GM18511 (cell line): ENCODE results near the gene PRICKLE4.

Experiments used
- ATAC-seq: cut with Tn5 transposase; IDR thresholded peaks from one replicate; pipeline ENCODE4 v1.9.1; 2021; ENCODE audit warnings: mild to moderate bottlenecking, moderate library complexity; ENCODE audit not compliant: unreplicated experiment

The PRICKLE4 gene, protein sequence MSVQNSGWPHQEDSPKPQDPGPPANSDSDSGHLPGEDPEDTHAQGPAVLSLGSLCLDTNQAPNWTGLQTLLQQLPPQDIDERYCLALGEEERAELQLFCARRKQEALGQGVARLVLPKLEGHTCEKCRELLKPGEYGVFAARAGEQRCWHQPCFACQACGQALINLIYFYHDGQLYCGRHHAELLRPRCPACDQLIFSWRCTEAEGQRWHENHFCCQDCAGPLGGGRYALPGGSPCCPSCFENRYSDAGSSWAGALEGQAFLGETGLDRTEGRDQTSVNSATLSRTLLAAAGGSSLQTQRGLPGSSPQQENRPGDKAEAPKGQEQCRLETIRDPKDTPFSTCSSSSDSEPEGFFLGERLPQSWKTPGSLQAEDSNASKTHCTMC

DNA sequence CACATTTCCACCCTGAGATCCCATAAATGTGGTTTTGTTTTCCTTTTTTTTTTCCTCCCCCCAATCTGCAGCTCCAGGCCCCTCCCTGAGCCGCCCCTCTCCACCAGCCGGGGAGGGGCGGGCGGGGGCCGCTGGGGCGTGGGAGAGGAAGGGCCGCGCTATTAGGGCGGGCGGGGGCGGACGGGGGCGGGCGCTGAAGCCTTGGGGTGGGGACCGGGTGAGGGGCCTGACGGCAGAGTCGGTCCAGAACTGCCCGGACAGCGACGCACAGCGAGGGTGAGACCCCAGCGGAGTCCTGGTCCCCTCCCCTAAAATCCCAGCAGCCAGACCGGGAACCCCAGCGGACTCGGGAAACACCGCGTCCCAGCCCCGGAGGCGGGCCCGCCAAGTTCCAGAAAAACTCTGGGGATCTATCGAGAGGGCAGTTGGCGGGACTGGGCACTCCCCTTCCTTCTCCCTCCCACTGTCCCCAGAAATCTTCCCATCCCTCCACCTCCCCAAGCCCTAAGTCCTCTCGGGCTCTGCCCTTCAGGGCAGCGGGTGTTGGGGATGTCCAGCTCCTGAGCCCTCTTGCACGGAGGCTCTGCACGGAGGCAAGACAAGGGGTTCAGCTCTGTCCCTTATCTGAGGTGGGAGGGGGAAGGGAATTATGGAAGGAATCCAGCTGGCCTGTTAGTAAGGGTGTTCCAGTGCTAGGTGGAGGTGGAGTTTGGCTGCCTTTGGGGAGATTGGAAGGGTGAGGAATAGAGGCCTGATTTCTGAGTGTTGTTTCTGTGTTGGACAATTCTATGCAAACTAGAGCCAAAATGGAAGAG, at the start of gene PRICKLE4:
Gene PRICKLE4, plus strand, starts transcription at position 232 of the 815 bp plus-strand sequence. CDS start 2,692 bp downstream, outside the sequence.
- no peak for ATAC-seq

DNA sequence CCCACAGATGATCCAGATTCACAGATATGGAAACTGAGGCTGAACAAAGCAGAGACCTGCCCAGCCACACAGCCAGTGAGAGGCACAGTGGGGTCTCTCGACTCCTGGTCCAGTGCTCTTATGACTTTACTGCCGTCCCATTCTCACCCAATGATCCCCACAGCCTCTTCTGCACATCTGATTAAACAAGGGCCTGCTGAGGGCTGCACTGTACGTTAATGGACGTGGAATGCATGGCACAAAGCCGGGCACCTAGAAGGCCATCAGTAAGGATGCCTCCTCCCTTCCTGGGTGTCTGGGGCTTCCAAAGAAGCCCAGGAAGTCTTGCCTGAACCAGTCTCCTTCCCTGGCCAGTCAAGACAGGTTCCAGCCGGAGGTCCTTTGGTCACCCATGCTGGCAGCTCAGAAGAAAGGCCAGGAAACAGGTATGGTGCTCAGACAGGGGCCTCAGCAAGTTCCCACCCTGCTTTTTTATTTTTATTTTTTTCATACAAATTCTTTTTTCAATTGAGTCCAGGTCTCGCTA, 49.0 kb upstream of the PRICKLE4 start:
- no peak for ATAC-seq

DNA sequence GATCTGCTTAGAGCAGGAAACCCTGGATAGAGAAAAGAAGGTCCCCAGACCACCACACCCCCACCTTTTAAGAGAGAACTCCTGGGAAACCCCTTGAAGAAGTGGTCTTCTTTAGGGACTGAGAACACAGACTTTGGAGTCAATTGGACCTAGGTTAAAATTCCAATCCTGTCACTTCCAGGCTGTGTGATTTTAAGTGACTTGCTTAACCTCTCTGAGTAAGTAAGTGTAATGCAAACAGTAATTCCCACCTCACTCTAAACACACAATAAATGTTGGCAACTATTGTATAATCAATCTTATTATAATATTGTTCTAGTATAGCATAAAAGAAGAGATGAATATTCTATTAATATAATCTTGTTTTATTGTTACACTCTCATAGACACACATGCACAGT, 48.4 kb upstream of the PRICKLE4 start:
- ATAC-seq, result no peak

DNA sequence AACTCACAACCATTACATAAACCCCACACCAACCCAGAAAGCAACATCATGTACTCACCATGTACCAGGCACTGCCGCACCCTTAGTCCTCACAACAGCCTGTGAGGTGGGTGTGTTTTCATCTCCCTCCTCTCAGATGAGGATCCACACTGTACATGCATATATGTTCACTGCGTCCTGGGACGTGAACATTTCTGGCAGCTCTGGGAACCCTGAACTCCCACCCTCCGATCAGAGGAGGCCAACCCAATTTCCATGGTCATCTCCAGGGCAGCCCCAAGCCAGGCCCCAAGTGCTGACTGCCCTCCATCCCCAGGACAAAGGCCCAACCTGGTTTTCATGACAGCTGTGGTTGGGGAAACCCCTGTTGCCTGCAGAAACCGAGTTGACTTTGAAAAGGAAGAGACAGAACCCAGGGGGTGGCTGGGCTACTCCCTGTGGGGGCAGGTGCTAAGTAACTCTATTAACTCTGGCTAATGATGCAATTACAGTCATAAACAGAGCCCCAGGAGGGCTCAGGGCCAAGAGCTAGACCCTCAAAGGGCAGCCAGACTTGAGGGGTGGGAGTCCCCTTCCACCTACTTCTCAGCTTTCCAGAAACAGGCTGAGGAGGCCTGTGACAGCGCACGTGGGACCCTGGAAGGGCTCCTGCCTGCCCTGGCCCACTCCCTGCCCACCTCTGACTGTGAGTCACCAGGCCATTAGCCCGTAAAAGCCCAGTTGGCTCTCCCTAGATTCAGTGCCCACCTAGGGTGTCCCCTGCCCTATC, 47.8 kb upstream of the PRICKLE4 start:
- peak; percentile 30 for ATAC-seq

DNA sequence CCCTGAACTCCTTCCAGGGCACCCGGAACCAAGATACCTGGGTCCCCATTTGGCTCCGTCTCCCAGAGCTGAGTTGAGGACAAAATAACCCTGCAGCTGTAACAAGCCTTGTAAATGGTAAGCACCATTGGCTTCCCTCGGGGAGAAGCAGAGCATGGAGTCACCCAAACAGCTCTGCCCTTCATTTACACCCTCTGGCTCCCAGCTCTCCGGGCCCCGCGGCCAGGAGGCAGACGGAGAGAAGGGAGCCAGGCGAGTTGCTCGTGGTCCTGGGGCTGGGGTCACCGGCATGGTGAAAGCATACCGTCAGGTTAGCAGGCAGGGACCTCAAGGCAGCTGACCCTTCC, 47.2 kb upstream of the PRICKLE4 start:
- no peak for ATAC-seq

DNA sequence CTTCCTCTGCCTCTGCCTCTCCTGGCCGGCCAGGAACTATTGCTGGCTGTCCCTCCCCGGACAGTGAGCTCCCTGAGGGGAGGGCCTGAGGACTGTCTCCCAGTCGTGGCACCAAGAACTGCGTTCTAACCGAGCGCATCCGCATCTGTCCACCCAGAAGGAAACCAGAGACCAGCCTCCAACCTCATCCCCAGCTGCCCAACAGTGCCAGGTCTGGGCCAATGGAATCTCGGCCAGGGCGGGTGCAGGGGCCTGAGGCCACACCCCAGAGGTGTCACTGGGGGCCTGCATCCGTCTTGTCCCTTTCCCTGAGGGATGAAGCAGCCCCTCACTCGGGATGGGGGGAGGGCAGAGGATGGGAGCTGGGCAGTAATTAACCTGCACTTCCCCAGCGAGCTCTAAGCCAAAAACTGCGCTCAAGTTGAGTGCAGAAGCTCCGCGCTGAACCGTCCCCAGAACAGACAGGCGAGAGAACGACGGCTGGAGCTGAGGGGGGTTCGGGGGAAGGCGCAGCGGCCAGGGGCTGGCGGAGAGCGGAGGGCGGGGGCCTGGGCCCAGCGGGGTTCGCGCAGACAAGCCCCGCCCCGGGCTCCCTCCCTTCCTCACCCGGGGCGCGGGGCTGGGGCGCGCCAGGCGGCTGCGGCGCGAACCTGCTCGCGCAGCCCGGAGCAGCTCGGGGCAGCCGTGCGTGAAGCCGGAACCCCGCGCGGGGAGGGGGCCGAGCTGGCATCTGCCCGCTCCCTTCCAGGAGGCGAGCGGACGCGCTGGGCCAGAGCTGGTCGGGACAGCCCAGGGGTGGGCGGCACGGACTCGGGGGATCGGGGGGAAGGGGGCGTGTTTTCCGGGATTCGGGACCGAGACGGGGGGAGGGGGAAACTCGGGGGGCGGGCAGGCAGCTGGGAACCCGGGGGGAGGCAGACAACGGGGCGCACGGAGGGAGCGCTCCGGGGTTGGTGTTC, 46.6 kb upstream of the PRICKLE4 start:
- peak; percentile 56 for ATAC-seq

DNA sequence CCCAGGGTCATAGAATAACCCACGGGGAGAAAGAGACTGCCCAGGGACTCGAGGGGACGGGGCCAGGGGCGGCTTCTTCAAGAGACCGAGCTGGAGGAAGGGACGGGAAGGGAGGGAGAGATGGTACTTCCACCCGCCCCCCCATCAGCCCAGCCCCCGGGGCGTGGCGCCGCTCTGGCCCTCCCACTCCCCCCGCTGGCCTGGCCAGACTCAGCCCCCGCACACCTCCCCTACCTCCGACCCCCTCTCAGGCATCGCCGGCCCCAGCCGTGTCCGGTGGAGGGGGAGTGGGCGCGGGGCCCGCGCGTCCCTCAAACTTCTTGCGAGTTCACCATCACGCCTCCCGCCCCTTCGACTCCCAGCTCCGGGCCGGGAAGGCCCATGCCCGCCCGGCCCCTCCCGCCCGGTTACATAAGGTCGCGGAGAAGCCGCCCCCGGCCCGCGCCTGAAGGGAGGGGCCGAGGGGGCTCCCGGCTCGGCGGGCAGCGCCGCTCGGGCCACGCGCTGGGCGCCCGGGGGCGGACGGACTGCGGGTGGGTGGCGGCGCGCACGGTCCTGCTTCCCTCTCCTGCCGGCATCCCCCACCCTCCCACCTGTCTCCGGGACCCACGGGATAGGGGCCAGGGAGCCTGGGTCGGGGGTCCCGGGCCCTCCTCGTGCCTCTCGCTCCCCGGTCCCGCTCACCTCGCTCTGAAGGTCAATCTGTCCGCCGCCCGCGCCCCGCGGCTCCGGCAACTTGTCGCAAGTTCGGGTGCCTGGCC, 45.7 kb upstream of the PRICKLE4 start:
- ATAC-seq, result peak; percentile 37

DNA sequence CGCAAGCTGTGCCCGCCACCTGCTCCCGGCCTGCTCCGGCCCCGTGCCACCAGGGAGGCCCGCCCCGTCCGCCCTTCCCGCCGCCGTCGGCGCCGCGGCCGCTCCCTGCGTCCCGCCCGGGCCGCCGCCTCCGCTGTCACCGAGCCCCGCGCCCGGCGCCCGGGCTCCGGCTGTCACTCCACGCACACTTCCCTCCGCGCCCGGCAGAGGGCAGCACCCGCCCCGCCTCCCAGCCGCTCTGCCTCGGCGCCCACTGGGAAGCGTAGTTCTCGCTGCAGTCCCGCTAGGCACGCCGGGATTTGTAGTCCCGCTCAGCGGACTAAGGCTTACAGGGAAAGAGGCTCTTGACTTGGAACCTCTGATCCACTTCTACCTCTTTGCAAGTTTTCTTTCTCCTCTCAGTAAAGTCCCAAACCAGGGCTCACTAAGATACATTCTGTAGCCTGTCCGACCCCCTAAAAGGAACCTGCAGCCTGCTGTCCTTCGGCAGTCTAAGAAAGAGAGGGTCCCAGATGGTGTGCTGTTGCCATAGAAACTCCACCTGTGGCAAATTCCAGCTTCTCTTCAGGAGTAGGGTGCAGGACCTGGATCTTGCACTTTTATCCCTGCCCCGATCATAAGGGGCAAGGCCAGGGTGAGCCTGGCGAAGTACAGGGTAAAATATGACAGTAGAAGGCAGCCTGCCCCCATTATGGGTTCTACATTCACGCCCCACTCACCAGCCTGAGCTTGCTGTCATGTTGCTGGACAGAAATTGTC, 45.0 kb upstream of the PRICKLE4 start, which contains the start of gene TFEB:
Gene TFEB, minus strand, starts transcription at position 182 of the 759 bp plus-strand sequence. CDS start 44,395 bp downstream, outside the sequence.
- peak; percentile 48 for ATAC-seq

DNA sequence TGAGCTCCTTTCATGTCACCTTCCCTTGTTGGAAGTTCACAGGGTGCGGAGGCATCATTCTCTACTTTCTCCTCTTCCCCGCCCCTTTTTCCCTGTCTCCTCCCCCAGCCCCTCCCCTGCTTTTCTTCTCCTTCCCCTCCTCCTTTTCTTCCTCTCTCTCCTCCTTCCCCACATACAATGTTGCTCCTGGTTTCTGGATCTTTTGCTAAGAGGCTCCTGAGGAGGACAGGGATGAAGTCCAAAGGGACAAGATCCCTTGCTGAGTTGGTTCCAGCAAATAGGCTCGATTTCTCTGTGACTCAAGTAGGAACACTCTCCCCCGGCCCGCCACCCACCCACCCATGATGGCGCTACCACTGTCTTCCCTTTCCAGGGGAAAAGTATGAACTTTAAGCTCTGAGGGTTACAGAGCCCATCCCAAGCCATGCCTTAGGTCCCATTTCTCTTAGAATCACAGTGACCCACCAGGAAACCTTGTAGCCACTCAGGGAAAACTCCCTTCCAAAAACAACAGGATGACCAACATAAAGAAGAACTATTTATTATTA, 44.3 kb upstream of the PRICKLE4 start:
- ATAC-seq, result no peak

DNA sequence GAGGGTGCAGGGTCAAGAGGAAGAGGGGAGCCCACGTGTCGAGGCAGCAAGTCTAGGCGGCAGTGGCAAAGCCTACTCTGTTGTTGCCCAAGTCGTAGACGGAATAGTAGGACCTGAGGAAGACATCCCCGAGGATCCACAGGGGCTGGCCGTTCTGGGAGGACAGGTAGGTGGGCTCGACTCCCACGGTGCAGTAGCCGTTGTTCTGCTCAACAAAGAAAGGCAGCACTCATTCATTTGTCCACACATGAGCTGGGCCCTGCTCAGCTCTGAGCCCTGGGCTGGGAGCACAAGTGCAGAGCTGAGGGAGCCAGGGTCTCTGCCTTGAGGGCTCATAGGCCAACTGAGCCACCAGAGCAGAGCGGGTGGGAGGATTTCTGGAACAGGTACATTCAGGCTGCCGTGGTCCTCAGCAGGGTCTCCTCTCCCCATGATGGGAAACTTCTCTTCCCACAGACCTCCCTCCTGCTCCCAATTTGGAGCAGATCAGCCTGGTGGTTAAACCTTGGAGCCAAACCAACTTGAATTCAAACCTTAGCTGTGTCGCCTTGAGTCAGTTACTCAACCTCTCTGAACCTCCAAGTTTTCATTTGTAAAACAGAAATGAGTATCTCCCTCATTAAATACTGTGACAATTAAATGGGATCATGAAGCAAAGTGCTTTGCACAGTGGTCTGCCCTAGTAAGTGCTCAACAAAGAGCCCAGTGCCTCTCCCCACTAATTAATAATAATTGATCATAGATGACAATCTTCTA, 43.6 kb upstream of the PRICKLE4 start:
- ATAC-seq, result no peak

DNA sequence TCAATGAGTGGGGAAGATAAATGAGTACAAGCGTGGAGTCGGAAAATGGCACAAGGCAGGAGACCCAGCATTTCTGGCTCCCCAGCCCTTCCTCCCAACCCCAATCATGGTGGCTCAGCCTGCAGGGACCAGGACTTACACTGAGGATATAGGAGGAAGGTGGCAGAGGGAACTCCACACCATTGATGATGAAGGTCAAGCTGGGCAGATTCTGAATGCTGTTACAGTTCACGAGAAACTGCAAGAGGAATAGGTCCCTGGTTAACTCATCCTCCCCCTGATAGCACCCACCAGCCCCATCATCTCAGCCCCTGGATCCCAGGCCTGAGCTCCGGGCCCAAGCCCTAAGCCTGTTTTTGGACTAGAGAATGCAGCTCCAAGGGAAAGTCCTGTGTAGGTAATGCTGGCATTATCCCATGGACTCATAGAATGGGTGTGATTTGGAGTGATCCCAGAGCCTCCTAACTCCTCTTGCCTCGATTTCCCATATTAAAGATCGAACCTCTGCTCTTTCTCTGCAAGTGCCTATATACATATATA, 42.9 kb upstream of the PRICKLE4 start:
- ATAC-seq, result no peak

DNA sequence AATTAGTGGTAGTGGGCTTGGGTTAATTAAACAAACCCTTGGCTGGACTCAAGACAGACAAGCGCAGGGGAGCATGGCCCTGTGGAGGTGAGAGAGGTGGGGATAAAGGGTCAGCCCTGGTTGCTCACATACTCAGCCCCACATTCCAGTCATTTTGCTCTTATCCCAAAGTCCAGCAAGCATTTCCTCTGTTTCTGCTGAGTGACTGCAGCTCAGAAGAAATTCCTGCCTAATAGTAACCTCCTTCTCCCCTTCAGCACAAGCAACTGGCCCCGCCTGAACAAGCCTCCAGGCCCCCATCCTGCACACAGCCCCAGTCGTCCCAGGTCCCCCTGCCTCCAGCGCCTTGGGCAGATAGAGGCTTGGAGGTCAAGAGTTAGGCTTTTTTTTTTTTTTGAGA, 41.5 kb upstream of the PRICKLE4 start:
- no peak for ATAC-seq

DNA sequence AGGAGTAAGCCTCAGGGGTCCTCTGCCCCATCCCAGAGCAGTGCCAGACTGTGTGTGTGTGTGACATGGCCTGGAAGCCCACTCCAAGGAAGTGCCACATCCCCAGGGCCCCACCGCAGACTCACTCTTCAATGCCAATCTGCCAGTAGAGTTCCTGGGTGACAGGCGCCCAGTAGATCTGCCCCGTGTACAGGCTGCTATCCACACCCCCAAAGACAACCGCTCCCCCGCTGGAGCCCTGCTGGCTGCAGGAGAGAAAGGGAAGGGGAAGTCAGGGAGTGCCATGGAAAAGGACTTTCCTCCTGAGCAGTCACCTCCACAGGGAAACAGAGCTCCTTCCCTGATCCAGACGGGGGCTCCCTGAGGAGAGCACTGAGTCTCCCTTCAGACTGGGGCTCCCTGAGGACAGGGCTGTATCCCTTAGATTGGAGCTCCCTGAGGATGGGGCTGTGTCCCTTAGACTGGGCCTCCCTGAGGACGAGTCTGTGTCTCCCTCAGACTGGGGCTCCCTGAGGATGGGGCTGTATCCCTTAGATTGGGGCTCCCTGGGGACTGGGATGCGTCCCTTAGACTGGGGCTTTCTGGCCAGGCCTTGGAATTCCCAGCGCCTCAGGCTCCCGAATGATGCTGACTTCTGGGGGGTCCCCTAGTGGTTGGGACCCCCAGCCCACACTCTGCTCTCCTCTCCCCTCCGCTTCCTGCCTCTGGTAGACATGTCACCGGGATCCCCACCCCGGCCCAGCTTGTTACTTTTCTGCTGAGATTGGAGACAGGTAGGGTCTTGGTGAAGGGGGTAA, 40.0 kb upstream of the PRICKLE4 start:
- ATAC-seq, result no peak

DNA sequence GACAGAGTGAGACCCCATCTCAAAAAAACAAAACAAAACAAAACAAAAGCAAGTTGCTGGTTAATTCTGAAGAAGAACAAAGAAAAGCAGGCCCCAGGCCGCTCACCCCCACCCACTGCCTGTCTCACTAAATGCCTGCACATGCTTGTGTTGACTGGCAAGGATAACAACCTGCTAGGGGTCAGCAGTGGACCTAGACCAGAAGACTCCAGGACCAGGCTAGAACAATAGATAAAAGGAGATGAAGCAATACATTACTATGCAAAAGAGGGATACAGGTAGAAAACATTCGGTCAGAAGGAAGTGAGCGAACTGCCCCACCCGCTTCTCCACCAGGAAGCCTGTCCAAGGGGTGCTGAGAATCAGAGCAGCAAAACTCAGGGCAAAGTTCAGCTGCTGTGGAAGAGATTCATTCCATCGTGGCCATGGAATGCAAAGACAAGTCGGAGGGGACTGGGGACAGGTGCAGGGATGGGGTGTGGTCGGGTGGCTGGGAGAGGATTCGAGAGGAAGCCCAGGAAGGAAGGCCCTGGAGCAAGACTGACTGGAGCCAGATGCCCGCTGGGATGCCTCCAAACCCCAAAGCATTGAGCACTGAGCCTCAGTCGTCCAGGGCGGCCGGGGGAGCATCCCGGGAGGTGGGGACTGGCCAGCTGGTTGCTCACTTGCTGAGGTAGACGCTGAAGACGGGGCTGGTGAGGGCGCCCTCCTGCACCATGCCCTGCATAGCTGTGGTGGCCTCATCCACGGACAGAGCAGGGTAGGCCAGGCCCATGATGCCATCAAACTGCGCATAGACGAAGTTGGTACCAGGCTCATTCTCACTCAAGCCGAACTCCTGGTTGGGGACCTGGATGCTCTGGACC, 38.7 kb upstream of the PRICKLE4 start:
- ATAC-seq, result no peak
